ENCODE results near the gene MICU1.
A peak's percentile ranks its signal among the peaks of the same experiment; 100 is the strongest.

Gene MICU1

DNA sequence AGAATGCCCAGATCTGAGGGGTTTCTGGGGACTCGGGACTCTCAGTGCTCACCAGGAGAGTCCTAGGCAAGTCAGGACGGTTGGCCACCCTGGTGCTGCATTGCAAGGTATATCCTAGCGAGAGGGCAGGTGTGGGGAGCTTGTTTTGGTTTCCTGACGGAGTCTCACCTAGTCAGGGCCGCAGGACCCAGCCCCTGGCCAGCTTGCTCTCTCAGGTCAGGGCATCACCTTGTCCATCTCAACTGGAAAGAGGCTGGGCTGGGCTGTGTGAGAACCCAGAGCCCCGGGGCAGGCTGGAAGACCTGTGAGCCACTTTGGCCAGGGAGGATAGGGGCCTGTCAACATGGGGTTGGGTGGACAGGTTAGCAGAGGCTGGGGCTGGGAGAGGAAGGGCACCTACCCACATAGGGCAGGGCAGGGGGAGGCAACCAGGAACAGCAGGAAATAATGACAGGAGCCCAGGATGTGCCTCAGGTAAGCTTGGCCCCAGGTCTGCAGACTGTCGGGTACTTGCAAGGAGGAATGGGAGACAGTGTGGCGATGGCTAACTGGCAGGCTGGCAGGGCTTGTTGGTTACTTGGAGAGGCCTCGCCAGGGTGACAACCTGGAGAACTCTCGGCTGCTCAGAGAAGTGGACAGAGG is 302.6 kb downstream of the MICU1 start:
- DNase-seq: no peak

DNA sequence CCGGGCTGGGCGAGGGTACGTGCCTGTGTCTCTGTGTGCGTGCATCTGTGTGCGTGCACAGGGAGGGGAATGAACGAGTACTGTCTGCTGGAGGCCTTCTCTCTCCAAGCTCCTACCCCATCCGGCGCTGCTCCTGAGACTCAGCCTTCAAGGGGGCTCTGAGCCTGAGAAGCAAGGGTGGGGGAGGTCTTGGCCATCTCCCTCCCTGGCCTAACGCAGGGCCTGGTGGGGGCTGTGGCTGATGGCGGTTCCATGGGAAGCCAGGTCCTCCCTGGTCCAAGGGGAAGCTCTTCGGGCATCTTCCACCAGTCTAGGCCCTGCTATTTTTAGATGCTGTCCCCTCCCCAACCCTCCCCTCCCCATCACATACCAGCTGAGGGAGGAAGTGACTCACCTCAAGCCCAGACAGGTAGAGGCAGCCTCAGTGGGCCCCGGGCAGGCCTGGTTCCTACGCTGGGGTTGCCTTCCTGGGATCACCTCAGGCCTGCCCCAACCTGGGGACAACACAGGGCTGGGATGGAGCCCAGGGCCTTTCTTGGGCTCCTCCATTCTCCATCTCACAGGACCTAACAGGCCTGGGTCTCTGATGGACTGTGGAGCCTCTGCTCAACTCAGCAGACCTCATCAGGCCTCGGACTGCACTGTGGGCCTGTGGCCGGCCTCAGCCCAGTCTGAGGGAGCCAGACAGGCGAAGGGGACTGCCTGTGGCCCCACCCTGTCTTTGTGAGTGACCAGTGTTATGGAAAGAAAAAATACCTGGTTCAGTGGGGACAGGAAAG is 303.4 kb downstream of the MICU1 start:
- peak; percentile 55 to 63 for DNase-seq

DNA sequence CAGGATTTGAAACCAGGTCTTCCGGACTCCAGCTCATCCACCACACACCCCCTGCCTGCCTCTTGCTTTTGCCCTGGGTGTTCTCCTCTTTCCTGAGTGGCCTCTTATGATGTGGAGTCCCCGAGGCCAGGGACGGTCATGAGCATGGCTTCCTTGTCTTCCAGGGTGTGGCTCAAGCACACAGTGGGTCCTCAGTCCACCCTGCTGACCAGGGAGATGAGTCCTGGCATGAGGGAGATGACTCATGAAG is 303.9 kb downstream of the MICU1 start:
- peak in 1 of 2 donors; percentile 48 for DNase-seq

DNA sequence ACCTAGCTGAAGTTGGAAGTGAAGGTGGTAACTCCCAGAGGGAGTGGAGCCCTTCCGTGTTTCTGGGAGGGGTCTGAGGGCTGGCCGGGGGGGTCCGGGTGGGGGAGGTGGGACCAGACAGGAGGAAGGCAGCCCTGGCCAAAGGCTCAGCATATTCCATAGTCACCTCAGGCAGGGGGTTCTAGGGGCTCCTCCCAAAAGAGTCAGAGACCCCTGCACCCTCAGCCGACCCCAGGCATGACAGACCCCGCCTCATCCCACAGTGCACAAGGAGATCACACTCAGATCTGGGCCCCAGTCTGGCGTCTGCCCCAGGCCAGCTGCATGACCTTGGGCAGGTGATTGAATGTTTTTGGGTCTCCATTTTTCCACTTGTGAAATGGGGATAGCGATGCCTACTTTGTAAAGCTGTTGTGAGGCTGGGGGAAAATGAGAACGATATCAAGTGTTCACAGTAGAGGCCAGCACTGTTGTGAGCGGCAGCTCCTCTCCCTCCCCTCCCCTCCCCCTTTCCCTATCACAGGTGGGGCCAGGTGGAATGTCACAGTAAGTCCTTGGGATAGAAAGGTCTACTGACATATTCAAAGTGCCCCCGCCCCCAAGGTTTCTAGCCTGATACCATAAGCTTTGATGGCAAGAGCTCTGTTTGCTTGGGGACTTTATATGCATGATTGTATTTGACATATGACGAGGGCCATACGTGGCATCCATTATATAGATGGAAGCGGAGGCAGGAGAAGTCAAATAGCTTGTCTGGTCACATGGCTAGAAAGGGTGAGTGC is 304.4 kb downstream of the MICU1 start:
- no peak for DNase-seq

DNA sequence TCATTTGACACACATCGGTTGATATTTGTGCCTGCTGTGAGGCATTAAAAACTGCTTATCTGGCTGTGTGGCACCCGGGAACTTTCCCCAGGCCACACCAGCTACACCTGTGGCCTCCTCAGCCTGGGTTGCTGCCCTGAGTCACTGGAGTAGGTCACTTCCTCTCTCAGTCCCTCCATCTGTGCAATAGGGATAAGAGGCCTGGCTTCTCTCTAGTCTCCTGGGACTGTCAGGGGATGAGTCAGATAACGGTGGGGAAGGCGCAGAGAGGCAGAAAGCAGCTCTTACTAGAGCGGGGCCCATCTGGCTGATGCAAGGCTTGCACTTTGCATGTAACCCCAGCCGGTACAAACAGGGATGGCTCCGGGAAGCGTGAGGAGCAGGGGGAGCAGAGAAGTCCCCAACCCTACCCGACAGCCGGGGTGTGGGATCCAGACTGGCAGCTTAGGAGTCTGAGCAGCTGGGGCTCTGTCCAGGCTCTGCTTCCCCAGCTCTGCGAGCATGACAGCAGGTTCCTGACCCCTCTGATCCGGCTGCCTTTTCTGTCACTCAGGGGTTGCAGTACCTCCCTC is 305.1 kb downstream of the MICU1 start:
- peak; percentile 49 to 83 for DNase-seq

DNA sequence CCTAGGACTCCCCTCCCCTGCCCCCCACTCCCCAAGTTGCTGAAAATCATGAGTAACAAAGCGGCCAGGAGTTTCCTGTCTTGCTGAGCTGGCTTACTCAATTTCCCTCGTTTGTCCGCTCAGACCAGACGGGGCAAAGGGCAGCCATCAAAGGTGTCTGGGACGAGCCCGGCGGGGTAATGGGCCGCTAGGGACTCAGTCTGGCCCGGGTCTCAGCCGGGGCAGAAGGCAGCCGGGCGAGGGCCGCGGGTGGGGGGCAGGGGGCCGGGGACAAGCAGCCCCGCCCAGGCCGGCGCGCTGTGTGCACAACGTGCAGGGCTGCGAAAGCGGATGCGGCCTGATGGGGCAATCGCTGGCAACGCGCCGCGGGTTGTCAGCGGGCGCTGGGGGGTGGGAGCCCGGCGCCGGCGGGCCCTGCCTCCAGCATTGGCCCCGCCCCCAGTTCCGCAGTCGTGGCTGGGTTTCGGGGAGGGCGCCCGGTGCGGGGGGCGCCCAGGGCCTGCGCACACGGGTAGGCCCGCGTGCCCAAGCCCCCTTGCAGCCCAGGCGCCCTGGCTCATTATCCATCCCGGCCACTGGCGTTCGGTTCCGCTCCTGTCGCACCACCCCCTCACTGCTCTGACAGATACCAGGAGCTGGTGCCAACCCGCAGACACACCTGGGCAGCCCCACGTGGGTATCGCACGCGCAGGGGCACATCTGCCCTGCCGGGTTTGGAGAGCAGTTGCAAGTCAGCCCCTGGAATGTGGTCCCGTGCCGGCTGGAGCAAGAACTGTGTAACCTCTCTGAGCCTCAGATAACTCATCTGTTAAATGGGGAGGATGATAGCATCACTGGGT is 306.2 kb downstream of the MICU1 start:
- DNase-seq: peak; percentile 86 to 90

DNA sequence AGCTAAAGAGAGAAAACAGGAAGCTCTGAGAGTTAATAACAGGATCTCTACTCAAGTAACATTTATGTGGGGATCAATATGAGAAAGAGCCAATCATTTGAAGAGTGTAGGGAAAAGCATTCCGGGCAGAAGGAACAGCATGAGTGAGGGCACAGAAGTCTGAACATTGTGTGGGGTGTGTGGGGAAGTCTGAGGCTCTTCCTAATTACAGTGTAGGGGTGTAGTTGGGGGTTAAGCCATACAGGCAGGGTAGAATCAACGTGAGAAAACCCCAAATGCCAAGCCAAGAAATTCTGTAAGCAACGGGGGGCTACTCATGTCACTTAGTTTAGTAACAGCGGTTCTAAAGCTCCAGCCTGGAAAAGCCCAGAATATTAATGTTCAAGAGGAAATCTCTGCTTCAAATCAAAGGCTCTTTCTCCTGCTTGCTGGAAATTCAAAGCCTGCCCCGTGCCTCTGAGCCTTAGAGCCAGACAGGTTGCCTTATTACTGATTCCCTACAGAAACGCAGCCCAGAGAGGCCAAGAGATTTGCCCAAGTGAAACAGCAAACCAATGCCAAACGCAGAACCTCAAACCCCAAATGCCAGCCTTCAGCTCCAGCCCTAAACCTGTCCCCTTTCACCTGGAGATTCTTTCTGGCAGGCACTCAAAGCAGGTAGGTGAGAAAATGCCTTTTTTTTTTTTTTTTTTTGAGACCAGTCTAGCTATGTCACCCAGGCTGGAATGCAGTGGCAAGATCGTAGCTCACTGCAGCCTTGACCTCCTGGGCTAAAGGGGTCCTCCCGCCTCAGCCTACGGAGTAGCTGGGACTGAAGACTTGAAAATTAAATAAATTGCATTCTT is 307.2 kb downstream of the MICU1 start:
- no peak for DNase-seq
